Panc1 (cell line): Measurements from ENCODE around the gene CFAP20DC. TPM values are rescaled to one million over a fixed set of nuclear protein-coding genes. Genes with fewer than 3 reads are reported as not detected.

Experiments used
- ATAC-seq: fragments of 200-7000 bp; cut with Tn5 transposase; 2 replicates; pipeline ENCODE4 v1.9.1; 2020; ENCODE audit warnings: mild to moderate bottlenecking, moderate library complexity
- BruUV-seq: library from RNA; stranded (reverse); fragments of 400-500 nt; replicated peaks from 2 replicates; lab custom pipeline; 2021; lab: Mats Ljungman, UMichigan
- CTCF ChIA-PET: fragments of 300-600 bp; sonication (Branson Sonifier 250); formaldehyde crosslinking; loops from one replicate; lab custom pipeline; 2022; ENCODE audit warnings: antibody characterized with exemption; lab: Charles Lee
- POLR2A ChIA-PET: fragments of 300-600 bp; sonication (Branson Sonifier 250); formaldehyde crosslinking; loops from one replicate; lab custom pipeline; 2022; ENCODE audit warnings: antibody characterized with exemption; lab: Charles Lee
- DNase-seq: peaks from one replicate; pipeline ENCODE4 v3.0.0-alpha.2; 2010; ENCODE audit warnings: low read depth, low spot score
- H3K27ac ChIP-seq: 2 replicates; pipeline ENCODE4 v1.5.1; 2011; ENCODE audit warnings: mild to moderate bottlenecking, low read length, inconsistent platforms
- H3K27me3 ChIP-seq: fragments of 200-500 bp; sonication (Bioruptor generic); 2 replicates; pipeline ENCODE4 v1.6.0; 2014; ENCODE audit warnings: low read length, inconsistent platforms; ENCODE audit not compliant: control insufficient read depth, insufficient read depth
- H3K36me3 ChIP-seq: fragments of 200-500 bp; sonication (Bioruptor generic); 2 replicates; pipeline ENCODE4 v1.5.1; 2014; ENCODE audit warnings: inconsistent platforms, mild to moderate bottlenecking, low read length, moderate library complexity; ENCODE audit not compliant: control insufficient read depth, insufficient read depth
- H3K4me1 ChIP-seq: 2 replicates; pipeline ENCODE4 v1.5.1; 2011; ENCODE audit warnings: inconsistent platforms, mild to moderate bottlenecking, low read length, moderate library complexity; ENCODE audit not compliant: control insufficient read depth, insufficient read depth
- H3K4me3 ChIP-seq, 2 experiments: 2 replicates each; pipeline ENCODE4 v1.5.1; 2011 to 2012; ENCODE audit warnings: low read depth in 2 of 2, low read length in 2 of 2, mild to moderate bottlenecking in 2 of 2, inconsistent platforms in 1 of 2, moderate library complexity in 1 of 2
- H3K9me3 ChIP-seq: fragments of 200-500 bp; sonication (Bioruptor generic); 2 replicates; pipeline ENCODE4 v1.5.1; 2014; ENCODE audit warnings: low read depth, mild to moderate bottlenecking, inconsistent platforms, low read length, moderate library complexity; ENCODE audit not compliant: control insufficient read depth, insufficient read depth
- CTCF ChIP-seq: fragments of 450-650 bp; IDR thresholded peaks from 2 replicates; pipeline ENCODE4 v1.5.1; 2017; ENCODE audit warnings: mild to moderate bottlenecking
- POLR2AphosphoS5 ChIP-seq: IDR thresholded peaks from 2 replicates; pipeline ENCODE4 v1.6.1; 2012; ENCODE audit warnings: mild to moderate bottlenecking, low read depth, low read length, moderate library complexity
- SIN3A ChIP-seq: IDR thresholded peaks from 2 replicates; pipeline ENCODE4 v1.6.1; 2012; ENCODE audit warnings: low read depth, mild to moderate bottlenecking, low read length, moderate library complexity, borderline replicate concordance; ENCODE audit not compliant: insufficient read depth
- TCF7L2 ChIP-seq: IDR thresholded peaks from 2 replicates; pipeline ENCODE4 v1.6.1; 2011; ENCODE audit warnings: mild to moderate bottlenecking, low read depth, low read length, inconsistent platforms
- in situ Hi-C: cut with HindIII; loops from 2 replicates; pipeline ENCODE4 v1.10.0; 2016; ENCODE audit warnings: low sequenced_read_pairs, low pct_unique_long_range_greater_than_20kb
- intact Hi-C: fragments of 100-400 bp; cut with micrococcal nuclease; formaldehyde crosslinking; loops from one replicate; pipeline ENCODE4 v1.10.0; 2022; ENCODE audit not compliant: unreplicated experiment
- total RNA-seq: library from RNA; stranded (reverse); gene quantifications from one replicate; pipeline ENCODE4 v1.2.1, GENCODE V29; 2021; ENCODE audit not compliant: unreplicated experiment
- TF ChIP-seq, protein P1 (sequence below), 2 experiments: IDR thresholded peaks; 2 replicates each; pipeline ENCODE4 v1.6.1; 2011 to 2012; ENCODE audit warnings: low read depth in 2 of 2, control low read depth in 1 of 2, low read length in 1 of 2, mild to moderate bottlenecking in 1 of 2, moderate library complexity in 1 of 2; ENCODE audit not compliant: insufficient read depth in 1 of 2

CFAP20DC gene
- total RNA-seq, 1 experiment from 2014 or later, result 4.0 TPM

DNA sequence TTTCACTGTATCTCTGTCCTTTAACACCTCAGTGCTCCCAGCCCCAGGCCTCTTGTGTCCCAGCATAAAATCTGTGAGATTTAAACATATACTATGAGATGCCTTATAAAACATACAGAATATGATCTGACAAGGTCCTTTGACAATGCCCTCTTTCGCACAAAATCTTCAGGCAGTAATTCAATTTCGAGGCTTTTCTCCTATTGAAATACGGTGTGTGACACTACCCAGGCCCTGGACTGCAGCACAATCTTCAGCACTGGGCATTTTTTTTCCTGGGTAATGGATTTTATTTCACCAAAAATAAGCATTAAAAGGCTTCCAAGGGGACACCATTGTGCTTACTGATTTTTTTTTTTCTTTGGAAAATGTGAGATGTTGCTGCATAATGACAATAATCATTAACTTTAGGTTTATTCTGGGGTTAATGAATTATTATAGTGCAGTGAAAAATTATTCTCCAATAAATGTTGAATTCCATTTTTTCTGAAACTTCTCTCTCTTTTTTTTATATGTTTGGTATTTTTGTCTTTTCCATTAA lies 342.4 kb downstream of the CFAP20DC start:
- no peaks in the 10 kb centered on the region for H3K4me1 ChIP-seq
- no peak for ATAC-seq
- no peaks in the 10 kb centered on the region for H3K27me3 ChIP-seq
- in situ Hi-C loops, result no loop called here
- H3K27ac ChIP-seq, result no peak overlapping the region
- BruUV-seq, result no TSS peak
- no peak for DNase-seq
- POLR2A ChIA-PET, result no interaction called here
- H3K9me3 ChIP-seq, result no peaks in the 10 kb centered on the region
- intact Hi-C loops, result no loop called here
- H3K4me3 ChIP-seq, result no peak overlapping the region
- no peak for TF ChIP-seq POLR2AphosphoS5
- TF ChIP-seq TCF7L2, result no peak
- H3K36me3 ChIP-seq, result no peaks in the 10 kb centered on the region
- CTCF ChIA-PET, result no interaction called here

DNA sequence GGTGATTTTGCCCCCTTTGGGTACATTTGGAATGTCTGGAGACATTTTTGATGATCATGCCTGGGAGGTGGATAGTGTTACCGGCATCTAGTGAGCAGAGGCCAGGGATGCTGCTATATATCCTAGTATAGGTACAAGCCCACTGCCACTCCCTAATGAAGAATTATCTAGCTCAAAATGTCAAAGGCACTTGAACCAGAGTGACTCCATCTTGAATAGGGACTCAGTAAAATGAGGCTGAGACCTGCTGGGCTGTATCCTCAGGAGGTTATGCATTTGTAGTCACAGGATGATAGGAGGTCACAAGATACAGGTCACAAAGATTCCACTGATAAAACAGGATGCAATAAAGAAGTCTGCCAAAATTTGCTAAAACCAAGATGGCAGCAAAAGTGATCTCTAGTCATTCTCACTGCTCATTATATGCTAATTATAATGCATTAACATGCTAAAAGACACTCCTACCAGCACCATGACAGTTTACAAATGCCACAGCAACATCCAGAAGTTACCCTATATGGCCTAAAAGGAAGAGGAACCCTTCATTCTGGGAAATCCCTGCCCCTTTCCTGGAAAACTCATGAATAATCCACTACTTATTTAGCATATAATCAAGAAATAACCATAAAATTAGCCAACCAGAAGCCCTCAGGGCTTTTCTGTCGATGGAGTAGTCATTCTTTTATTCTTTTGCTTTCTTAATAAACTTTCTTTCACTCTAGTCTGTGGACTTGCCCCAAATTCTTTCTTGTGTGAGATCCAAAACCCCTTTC lies 343.2 kb downstream of the CFAP20DC start:
- in situ Hi-C loops (no loop called here), intact Hi-C loops (no loop called here)
- Histone ChIP-seq H3K36me3 (no peaks in the 10 kb centered on the region), H3K27ac (no peak overlapping the region), H3K9me3 (no peaks in the 10 kb centered on the region), H3K27me3 (no peaks in the 10 kb centered on the region), H3K4me1 (no peaks in the 10 kb centered on the region), H3K4me3 (no peak overlapping the region)
- CTCF ChIA-PET, result no interaction called here
- DNase-seq (no peak), ATAC-seq (no peak)
- no peak for TF ChIP-seq CTCF
- no peak for TF ChIP-seq SIN3A
- TF ChIP-seq TCF7L2, result no peak
- no peak for TF ChIP-seq POLR2AphosphoS5
- TF ChIP-seq, protein P1, sequence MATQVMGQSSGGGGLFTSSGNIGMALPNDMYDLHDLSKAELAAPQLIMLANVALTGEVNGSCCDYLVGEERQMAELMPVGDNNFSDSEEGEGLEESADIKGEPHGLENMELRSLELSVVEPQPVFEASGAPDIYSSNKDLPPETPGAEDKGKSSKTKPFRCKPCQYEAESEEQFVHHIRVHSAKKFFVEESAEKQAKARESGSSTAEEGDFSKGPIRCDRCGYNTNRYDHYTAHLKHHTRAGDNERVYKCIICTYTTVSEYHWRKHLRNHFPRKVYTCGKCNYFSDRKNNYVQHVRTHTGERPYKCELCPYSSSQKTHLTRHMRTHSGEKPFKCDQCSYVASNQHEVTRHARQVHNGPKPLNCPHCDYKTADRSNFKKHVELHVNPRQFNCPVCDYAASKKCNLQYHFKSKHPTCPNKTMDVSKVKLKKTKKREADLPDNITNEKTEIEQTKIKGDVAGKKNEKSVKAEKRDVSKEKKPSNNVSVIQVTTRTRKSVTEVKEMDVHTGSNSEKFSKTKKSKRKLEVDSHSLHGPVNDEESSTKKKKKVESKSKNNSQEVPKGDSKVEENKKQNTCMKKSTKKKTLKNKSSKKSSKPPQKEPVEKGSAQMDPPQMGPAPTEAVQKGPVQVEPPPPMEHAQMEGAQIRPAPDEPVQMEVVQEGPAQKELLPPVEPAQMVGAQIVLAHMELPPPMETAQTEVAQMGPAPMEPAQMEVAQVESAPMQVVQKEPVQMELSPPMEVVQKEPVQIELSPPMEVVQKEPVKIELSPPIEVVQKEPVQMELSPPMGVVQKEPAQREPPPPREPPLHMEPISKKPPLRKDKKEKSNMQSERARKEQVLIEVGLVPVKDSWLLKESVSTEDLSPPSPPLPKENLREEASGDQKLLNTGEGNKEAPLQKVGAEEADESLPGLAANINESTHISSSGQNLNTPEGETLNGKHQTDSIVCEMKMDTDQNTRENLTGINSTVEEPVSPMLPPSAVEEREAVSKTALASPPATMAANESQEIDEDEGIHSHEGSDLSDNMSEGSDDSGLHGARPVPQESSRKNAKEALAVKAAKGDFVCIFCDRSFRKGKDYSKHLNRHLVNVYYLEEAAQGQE (IDR thresholded peaks at IDR 0.05; ENCODE audit: insufficient read depth in 1 of 2, low read depth in 2 of 2, low read length in 1 of 2), result no peak
- POLR2A ChIA-PET, result no interaction called here
- no TSS peak for BruUV-seq

DNA sequence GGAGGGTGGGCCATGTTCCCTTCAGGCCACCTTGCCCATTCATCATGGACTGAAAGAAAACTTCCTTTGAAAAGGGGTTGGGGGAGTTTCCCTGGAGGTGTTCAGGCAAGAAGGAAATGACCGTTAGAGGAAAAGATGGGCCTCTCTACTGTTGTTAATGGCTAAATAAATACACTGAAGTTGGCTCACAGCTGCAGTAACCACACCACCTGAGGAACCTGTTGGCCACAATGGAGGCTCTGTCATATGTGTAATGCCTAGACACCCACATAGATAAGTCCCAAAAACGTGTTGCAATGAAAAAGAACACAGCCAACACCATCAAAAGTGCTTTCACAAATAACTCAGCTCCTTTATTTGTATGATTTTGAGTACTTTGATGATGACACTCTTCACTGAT lies 345.1 kb downstream of the CFAP20DC start:
- no peaks in the 10 kb centered on the region for H3K27me3 ChIP-seq
- intact Hi-C loops, result no loop called here
- H3K4me1 ChIP-seq, result no peaks in the 10 kb centered on the region
- no peak overlapping the region for H3K4me3 ChIP-seq
- POLR2A ChIA-PET, result no interaction called here
- in situ Hi-C loops, result no loop called here
- no peak for ATAC-seq
- CTCF ChIA-PET, result no interaction called here
- no peak overlapping the region for H3K27ac ChIP-seq
- no peaks in the 10 kb centered on the region for H3K36me3 ChIP-seq
- TF ChIP-seq, protein P1 (IDR thresholded peaks at IDR 0.05; ENCODE audit: insufficient read depth in 1 of 2, low read depth in 2 of 2, low read length in 1 of 2), result no peak
- TF ChIP-seq POLR2AphosphoS5 (no peak), SIN3A (no peak), CTCF (no peak), TCF7L2 (no peak)
- DNase-seq, result no peak
- no peaks in the 10 kb centered on the region for H3K9me3 ChIP-seq
- BruUV-seq, result no TSS peak
